ENCODE measurements around the gene CTCF.

The CTCF gene

DNA sequence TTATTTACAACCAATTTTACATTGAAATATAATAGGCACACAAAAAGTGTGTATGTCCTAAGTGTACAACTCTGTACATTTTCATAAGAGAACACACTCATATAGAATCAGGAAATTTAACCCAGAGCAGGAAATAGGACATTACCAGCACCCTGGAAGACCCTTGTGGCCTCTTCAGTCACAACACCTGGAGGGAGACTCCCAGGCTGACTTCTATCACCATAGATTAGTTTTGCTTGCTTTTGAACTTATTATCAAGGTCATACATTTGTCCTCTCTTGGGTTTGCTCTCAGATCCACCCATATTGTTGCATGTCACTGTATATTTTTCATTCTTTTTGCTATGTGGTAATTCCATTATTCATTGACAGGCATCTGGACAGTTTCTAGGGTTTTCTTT, 27.9 kb upstream of the CTCF start:
- no peak for DNase-seq (ENCODE audit: low read depth, low spot score)

GRCh38 chr16:67535201-67535600, 27.1 kb upstream of the CTCF start:
- DNase-seq (ENCODE audit: low read depth, low spot score): no peak

- DNase-seq (ENCODE audit: low read depth, low spot score): no peak
These were observed 25.1 kb upstream of the CTCF start for GRCh38 chr16:67537270-67537635.

DNA sequence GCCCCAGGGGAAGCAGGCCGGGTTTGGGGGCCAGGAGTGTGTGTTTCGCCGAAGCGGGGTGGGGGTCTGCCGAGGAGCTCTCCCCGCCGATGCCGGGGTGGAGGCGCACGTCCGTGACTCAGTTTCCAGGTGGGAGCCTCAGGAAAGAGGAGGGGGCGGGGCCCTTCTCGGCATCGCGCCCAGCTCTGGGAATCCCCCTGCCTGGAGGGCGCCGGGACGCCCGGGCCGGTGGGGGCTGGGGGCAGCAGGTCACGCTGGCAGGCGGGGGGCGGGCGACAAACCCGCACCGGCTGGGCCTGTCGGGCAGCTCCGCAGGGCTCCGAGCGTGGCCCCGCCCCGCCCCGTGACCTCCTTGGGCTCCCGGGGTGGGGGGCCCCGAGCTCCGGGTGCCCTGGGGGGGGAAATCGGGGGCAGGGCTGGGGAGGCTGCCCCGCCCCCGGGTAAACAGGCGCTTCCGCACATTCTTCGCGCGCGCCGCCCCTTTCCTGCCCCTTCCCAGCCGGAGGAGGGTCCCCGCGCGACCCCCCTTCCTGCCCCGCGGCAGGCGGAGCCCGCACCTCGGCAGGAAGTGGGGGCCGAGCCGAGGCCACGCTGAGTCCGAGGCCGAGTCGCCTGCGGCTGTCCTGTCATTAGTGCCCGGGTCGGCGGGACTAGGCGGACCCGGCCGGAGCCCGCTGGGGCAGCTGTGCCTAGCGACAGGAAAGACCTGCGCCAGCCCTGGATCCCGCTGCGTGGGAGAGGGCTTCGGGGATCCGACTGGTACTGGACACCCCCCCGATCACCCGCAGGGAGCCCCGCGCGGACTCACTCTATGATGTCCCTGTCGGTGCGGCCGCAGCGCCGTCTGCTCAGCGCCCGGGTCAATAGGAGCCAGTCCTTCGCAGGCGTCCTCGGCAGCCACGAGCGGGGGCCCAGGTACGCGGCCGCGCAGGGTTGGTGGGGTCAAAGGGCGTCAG, 24.4 kb upstream of the CTCF start:
- no peak for DNase-seq (ENCODE audit: low read depth, low spot score)

DNA sequence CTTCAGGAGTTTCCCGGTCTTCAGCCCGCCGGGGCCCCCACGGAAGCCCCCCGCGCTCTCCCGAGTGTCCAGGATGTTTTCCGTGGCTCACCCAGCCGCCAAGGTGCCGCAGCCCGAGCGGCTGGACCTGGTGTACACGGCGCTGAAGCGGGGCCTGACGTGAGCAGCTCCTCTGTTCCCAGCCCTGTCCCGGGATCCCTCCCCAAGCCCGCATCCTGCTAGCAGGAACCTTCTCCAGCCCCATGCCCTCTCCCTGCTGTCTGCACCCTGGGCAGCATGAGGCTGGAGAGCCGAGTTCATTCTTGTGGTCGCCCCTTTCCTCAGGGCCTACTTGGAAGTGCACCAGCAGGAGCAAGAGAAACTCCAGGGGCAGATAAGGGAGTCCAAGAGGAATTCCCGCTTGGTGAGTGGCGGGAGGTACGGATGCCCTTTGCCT, 23.6 kb upstream of the CTCF start:
- no peak for DNase-seq (ENCODE audit: low read depth, low spot score)

GRCh38 chr16:67539271-67539670, 23.1 kb upstream of the CTCF start:
- no peak for DNase-seq (ENCODE audit: low read depth, low spot score)

DNA sequence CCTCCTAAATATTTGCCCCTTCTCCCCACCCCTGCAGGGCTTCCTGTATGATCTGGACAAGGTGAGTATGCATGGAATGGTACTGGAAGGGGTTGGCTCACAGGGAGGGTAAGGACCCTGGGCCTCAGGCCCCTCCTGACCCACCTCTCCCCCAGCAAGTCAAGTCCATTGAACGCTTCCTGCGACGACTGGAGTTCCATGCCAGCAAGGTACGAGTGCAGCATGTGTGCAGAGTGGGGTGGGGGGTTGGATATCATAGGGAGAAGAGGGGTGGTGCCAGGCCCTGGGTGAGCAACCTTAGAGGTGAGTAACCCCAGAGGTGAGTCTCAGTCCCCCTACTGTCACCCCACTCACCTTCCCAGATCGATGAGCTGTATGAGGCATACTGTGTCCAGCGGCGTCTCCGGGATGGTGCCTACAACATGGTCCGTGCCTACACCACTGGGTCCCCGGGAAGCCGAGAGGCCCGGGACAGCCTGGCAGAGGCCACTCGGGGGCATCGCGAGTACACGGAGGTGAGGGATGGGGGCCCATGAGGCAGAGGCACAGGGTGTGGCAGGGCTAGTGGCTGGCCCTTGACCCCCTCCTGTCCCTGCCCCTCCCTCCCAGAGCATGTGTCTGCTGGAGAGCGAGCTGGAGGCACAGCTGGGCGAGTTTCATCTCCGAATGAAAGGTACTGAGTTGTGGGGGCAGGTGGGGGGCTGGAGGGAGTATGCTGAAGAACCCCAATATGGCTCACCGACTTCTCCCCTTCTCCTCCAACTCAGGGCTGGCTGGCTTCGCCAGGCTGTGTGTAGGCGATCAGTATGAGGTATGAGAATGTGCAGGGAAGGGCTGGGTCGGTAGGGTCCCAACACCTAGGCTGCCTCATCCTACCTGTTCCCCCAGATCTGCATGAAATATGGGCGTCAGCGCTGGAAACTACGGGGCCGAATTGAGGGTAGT, 22.4 kb upstream of the CTCF start:
- no peak for DNase-seq (ENCODE audit: low read depth, low spot score)

GRCh38 chr16:67540756-67541155, 21.6 kb upstream of the CTCF start:
- DNase-seq (ENCODE audit: low read depth, low spot score): no peak

GRCh38 chr16:67541391-67542263, 20.7 kb upstream of the CTCF start:
- no peak for DNase-seq (ENCODE audit: low read depth, low spot score)

DNA sequence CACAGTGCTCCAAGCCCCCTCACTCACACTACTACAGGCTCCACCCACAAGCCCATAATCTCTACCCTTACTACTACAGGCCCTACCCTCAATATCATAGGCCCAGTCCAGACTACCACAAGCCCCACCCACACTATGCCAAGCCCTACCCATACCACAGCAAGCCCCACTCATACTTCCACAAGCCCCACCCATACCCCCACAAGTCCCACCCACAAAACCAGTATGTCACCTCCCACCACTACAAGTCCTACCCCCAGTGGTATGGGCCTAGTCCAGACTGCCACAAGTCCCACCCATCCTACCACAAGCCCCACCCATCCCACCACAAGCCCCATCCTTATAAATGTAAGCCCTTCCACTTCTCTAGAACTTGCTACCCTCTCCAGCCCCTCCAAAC, 19.9 kb upstream of the CTCF start:
- DNase-seq (ENCODE audit: low read depth, low spot score): no peak

DNA sequence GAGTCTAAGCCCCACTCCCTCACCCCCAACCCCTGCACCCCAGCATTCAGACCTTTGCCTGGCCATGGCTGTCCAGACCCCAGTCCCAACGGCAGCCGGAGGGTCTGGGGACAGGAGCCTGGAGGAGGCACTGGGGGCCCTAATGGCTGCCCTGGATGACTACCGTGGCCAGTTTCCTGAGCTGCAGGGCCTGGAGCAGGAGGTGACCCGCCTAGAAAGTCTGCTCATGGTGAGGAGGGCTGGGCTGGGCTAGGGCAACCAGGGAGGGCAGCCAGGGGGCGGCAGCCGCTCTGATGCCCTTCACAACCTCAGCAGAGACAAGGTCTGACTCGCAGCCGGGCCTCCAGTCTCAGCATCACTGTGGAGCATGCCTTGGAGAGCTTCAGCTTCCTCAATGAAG, 19.3 kb upstream of the CTCF start:
- DNase-seq (ENCODE audit: low read depth, low spot score): no peak

DNA sequence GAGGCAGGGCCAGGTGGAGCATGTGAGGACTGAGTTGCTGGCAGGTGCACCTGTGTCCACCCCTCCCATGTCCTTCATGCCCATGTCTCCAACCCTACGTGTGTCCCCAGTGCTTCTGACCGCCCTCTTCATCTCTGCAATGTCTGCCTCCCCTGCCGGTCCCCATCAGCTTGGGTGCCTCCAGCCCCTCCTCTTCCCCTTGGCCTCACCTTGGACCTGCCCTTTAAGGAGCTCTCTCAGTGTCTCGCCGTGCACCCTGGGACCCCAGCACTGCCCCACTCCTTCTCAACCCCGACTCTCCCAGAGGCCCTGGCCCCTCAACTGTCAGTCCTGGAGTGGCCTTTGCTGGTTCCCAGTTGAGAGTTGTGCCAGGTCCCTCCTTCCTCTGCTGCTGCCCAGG, 18.7 kb upstream of the CTCF start:
- DNase-seq (ENCODE audit: low read depth, low spot score): no peak

- no peak for DNase-seq (ENCODE audit: low read depth, low spot score)
These were observed 17.9 kb upstream of the CTCF start for GRCh38 chr16:67544329-67544841.

DNA sequence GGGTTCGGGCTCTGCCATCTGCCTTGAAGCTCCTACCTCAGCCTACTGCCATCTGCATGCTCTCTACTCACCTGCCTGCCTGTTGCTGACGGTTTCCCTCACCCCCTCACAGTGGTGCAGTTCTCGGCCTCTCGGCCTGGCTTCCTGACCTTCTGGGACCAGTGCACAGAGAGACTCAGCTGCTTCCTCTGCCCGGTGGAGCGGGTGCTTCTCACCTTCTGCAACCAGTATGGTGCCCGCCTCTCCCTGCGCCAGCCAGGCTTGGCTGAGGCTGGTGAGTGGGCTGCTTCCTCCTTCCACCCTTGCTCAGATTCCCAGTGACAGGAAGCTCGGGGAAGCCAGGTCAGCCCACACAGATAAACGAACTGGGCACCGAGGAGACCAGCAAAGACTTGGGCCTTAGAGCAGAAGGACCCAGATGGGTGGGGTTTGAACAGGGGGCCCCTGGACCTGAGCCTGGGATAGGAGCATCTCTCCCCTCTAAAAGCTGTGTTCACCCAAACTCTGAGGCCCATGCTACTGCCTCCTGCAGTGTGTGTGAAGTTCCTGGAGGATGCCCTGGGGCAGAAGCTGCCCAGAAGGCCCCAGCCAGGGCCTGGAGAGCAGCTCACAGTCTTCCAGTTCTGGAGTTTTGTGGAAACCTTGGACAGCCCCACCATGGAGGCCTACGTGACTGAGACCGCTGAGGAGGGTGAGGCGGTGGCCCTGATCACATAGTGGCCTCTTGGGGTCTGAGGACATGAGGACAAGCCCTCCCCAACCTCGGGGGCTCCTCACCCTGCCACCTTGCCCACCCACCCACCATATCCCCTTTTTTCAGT, 17.3 kb upstream of the CTCF start:
- DNase-seq (ENCODE audit: low read depth, low spot score): no peak

GRCh38 chr16:67545665-67546024, 16.7 kb upstream of the CTCF start:
- no peak for DNase-seq (ENCODE audit: low read depth, low spot score)

GRCh38 chr16:67546091-67546501, 16.2 kb upstream of the CTCF start:
- no peak for DNase-seq (ENCODE audit: low read depth, low spot score)

GRCh38 chr16:67546761-67547422, 15.4 kb upstream of the CTCF start:
- no peak for DNase-seq (ENCODE audit: low read depth, low spot score)

DNA sequence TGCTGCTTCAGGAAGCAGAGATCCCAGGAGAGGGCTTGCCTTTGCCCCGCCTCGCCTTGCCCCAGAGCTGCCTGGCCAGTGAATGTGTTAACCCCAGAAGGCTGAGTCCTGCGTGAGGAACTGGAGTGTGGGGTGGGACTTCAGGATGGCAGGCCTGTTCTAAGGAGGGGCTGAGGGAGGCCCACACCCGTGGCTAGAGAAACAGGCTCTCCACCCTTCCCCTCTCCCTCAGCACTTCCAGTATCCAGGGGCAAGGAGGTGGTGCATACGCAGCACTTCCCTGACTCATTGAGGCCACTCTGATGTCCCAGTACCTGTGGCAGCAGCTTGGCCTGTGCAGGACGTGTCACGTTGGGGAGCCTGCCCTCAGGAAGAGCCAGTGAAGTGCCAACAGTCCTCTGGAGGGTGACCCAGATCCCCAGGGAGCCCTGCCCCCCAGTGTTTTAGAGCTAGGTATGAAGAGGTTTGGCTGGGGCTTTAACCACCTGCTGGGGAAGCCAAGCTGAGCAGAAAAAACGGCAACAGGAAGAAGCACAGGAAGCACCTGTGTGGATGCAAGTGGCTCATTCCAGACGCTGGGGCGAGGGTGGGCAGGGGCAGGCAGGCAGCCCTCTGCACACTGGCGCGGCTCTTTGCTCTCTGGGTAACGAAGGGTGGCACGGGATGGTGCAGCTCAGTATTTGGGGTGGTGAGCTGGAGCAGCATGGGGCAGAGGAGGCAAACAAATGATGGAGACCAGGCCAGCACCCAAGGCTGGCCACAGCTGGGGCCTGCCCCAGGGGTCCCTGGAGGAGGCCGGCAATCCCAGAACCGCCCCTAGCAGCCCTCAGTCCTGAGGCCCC, 14.7 kb upstream of the CTCF start:
- no peak for DNase-seq (ENCODE audit: low read depth, low spot score)
